K562 (cell line): ENCODE measurements around the gene MAP7D1. TPM values are rescaled to one million over a fixed set of nuclear protein-coding genes. Genes with fewer than 3 reads are reported as not detected.
A peak's percentile ranks its signal among the peaks of the same experiment; 100 is the strongest.

Experiments
- ERF ChIP-seq: fragments of 450-650 bp; formaldehyde crosslinking; IDR thresholded peaks from 2 replicates; pipeline ENCODE4 v1.4.0; 2020; ENCODE audit warnings: mild to moderate bottlenecking, mixed read lengths
- ETV5 ChIP-seq: sonication (generic); formaldehyde crosslinking; IDR thresholded peaks from 2 replicates; pipeline ENCODE4 v1.4.0; 2020; ENCODE audit warnings: low read depth, mild to moderate bottlenecking, missing genetic modification reagents
- FOXA1 ChIP-seq: fragments of 450-650 bp; IDR thresholded peaks from 2 replicates; pipeline ENCODE4 v1.6.1; 2016; ENCODE audit warnings: mild to moderate bottlenecking, borderline replicate concordance
- HINFP ChIP-seq: fragments of 450-650 bp; conservative IDR thresholded peaks from 2 replicates; pipeline ENCODE4 v1.6.1; 2016; ENCODE audit warnings: missing genetic modification characterization, low read depth, mild to moderate bottlenecking, control low read depth, missing compliant biosample characterization
- HOMEZ ChIP-seq: fragments of 250-450 bp; sonication (Bioruptor Pico); IDR thresholded peaks from 2 replicates; pipeline ENCODE4 v1.4.0; 2020; ENCODE audit warnings: mild to moderate bottlenecking, moderate library complexity
- IRF2 ChIP-seq: sonication (generic); formaldehyde crosslinking; IDR thresholded peaks from 2 replicates; pipeline ENCODE4 v1.8.1; 2022; ENCODE audit warnings: mild to moderate bottlenecking, missing genetic modification reagents
- KAT8 ChIP-seq: fragments of 450-650 bp; IDR thresholded peaks from 2 replicates; pipeline ENCODE4 v1.6.1; 2016; ENCODE audit warnings: low read depth, mild to moderate bottlenecking
- MCM3 ChIP-seq: fragments of 450-650 bp; IDR thresholded peaks from 2 replicates; pipeline ENCODE4 v1.6.1; 2016
- MLX ChIP-seq, 2 experiments: fragments of 450-650 bp in 1 of 2; sonication (generic) in 1 of 2; formaldehyde crosslinking; conservative IDR thresholded peaks; 2 replicates each; pipeline versions ENCODE4 v1.4.0 to v1.8.1; 2020 to 2022; ENCODE audit warnings: mild to moderate bottlenecking in 1 of 2, missing genetic modification reagents in 1 of 2
- MYC ChIP-seq, 2 experiments: fragments of 250-450 bp in 1 of 2; sonication (Bioruptor Pico) in 1 of 2; IDR thresholded peaks; 2 replicates each; pipeline versions ENCODE4 v1.5.1 to v1.6.1; 2012 to 2021; ENCODE audit warnings: low read depth in 2 of 2, borderline replicate concordance in 1 of 2, improper control_type of control experiment in 1 of 2, low read length in 1 of 2, mild to moderate bottlenecking in 1 of 2, moderate library complexity in 1 of 2
- RBBP5 ChIP-seq: fragments of 200-600 bp; sonication (generic); IDR thresholded peaks from 2 replicates; pipeline ENCODE4 v1.6.1; 2012; ENCODE audit warnings: borderline replicate concordance, mild to moderate bottlenecking, low read length, control low read depth, inconsistent platforms; ENCODE audit not compliant: insufficient read depth, poor library complexity, severe bottlenecking
- RBFOX2 ChIP-seq: fragments of 200-400 bp; formaldehyde crosslinking; IDR thresholded peaks from 2 replicates; pipeline ENCODE4 v1.6.1; 2017; ENCODE audit warnings: low read depth, mild to moderate bottlenecking, low read length, moderate library complexity
- RFX1 ChIP-seq: fragments of 450-650 bp; IDR thresholded peaks from 2 replicates; pipeline ENCODE4 v1.6.1; 2016; ENCODE audit warnings: mild to moderate bottlenecking, moderate library complexity
- SFPQ ChIP-seq: fragments of 200-400 bp; formaldehyde crosslinking; IDR thresholded peaks from 2 replicates; pipeline ENCODE4 v1.6.1; 2017; ENCODE audit warnings: mild to moderate bottlenecking, low read depth, low read length, moderate library complexity
- SMAD1 ChIP-seq: fragments of 150-350 bp; IDR thresholded peaks from 2 replicates; pipeline ENCODE4 v1.6.1; 2014; ENCODE audit warnings: low read length, low read depth; ENCODE audit not compliant: partially characterized antibody
- SMAD4 ChIP-seq: fragments of 250-450 bp; sonication (Bioruptor Pico); conservative IDR thresholded peaks from 2 replicates; pipeline ENCODE4 v1.8.0; 2021; ENCODE audit warnings: inconsistent platforms, mild to moderate bottlenecking, moderate library complexity
- TCF7 ChIP-seq: sonication (generic); IDR thresholded peaks from 2 replicates; pipeline ENCODE4 v1.6.1; 2016; ENCODE audit warnings: antibody characterized with exemption, borderline replicate concordance
- USF1 ChIP-seq: sonication (generic); formaldehyde crosslinking; IDR thresholded peaks from 2 replicates; pipeline ENCODE4 v1.9.0; 2022; ENCODE audit warnings: mild to moderate bottlenecking, missing genetic modification reagents
- ZFX ChIP-seq: sonication (generic); formaldehyde crosslinking; IDR thresholded peaks from 2 replicates; pipeline ENCODE4 v1.8.0; 2022; ENCODE audit warnings: mild to moderate bottlenecking, missing genetic modification reagents, moderate library complexity
- ZNF445 ChIP-seq: fragments of 250-450 bp; sonication (Bioruptor Pico); IDR thresholded peaks from 2 replicates; pipeline ENCODE4 v1.4.0; 2020; ENCODE audit warnings: low read depth, mild to moderate bottlenecking, moderate library complexity
- polyA plus RNA-seq, 8 experiments: library from polyadenylated mRNA; depleted of rRNA in 4 of 8; stranded (reverse) in 5 of 8; unstranded in 3 of 8; fragments of >200 nt; fragmentation: Nextera tagmentation in 2 of 8; fragmentation: Illumina TruSeq in 1 of 8; extraction: Ambion mirVana in 2 of 8; extraction: Trizol in 1 of 8; gene quantifications; 2 replicates each; pipeline versions ENCODE4 v1.2.1 to v1.2.3, GENCODE V29; 2011 to 2014; ENCODE audit warnings: inconsistent platforms in 1 of 8, missing spikeins in 1 of 8
- total RNA-seq, 7 experiments: library from RNA; depleted of rRNA in 6 of 7; stranded (reverse); fragments of >200 nt in 6 of 7; fragmentation: Illumina TruSeq in 2 of 7; extraction: Trizol in 2 of 7; gene quantifications; 2 replicates each; pipeline versions ENCODE4 v1.2.1 to v1.2.3, GENCODE V29; 2011 to 2021; ENCODE audit warnings: low replicate concordance in 1 of 7

Gene MAP7D1
- total and polyA plus RNA-seq, 9 of the 15 experiments (the other 6 are each of a cell fraction or from before 2014, with no cell fraction given): 3.6 to 108 (median 34.5) TPM

GRCh38 chr1:36175137-36176095 is 19.5 kb downstream of the MAP7D1 start (continued):
- no peak for TF ChIP-seq MLX (CRISPR knock-in tag; conservative IDR thresholded peaks at IDR 0.05)
- no peak for TF ChIP-seq ETV5 (CRISPR knock-in tag)
- TF ChIP-seq ERF: no peak
- no peak for TF ChIP-seq HOMEZ (CRISPR knock-in tag)
- TF ChIP-seq IRF2 (CRISPR knock-in tag): 0 out of 2 replicates have a peak, but pooled peaks have one; percentile 50
- no peak for TF ChIP-seq ZFX
- TF ChIP-seq SFPQ: no peak
- TF ChIP-seq HINFP: no peak
- peak; percentile 19; the same call in 1 of the 2 replicates for TF ChIP-seq RBFOX2
- no peak for TF ChIP-seq ZNF445
- TF ChIP-seq SMAD1: no peak
- no peak for TF ChIP-seq TCF7
- peak; percentile 46 for TF ChIP-seq USF1 (CRISPR knock-in tag)
- TF ChIP-seq SMAD4 (CRISPR knock-in tag): no peak
- TF ChIP-seq KAT8: no peak
- no peak for TF ChIP-seq MCM3
- peak; percentile 95 for TF ChIP-seq RFX1
- TF ChIP-seq RBBP5: no peak
- TF ChIP-seq FOXA1: no peak
- TF ChIP-seq MYC (IDR thresholded peaks at IDR 0.05; ENCODE audit: low read depth, low read length): no peak
- TF ChIP-seq MYC (CRISPR knock-in tag; IDR thresholded peaks at IDR 0.05; ENCODE audit: borderline replicate concordance, low read depth): no peak
